HG02852 (cell line): ENCODE data around the gene CEP112.

Experiments used
- ATAC-seq: cut with Tn5 transposase; IDR thresholded peaks from one replicate; pipeline ENCODE4 v1.9.1; 2021; ENCODE audit warnings: mild to moderate bottlenecking, moderate library complexity; ENCODE audit not compliant: unreplicated experiment

Gene CEP112

DNA sequence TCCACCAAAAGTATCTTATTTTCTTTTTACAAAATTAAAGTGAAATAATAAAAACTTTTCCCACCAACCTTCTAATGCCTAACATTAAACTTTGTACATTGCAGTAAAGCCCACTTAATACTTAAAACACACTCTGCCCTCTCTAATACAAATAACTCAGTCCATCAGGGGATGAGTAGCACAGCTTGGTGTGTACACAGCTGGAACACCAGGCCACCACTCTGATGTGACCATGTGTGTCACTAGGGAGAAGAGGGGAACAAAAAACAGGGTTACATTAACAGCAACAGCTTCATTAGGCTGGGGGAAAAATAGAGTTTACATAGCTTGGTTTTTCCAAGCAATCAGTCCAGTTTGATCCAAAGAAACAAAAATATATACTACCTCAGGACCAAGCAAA lies 295.0 kb downstream of the CEP112 start:
- no peak for ATAC-seq

GRCh38 chr17:65895969-65896368 lies 296.0 kb downstream of the CEP112 start:
- ATAC-seq = no peak

DNA sequence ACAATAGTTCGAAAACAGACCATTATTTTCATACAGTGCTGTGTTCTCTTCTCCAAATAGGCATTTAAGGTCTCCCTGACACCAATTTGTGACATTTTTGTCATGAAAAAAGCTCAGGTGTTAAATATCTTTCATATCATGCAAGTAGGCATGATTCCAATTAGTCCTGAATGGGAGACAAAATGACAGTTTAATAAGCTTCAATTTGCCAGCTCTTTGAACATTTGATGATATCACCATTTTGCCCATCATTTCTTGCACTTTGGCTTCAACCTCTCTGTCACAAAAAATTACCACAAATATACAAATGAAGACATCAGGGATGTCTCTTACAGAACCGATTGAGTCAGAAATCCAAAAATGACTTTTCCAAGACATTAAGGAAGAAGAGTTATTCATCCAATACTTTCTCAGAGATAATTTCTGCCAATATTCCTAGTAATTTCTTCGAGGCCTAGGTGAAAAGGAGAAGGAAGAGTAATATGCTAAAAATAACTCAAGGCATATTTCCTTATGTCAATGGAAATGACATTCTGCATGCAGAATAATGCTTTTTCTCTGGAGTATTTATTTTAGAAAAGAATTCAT lies 298.1 kb downstream of the CEP112 start:
- no peak for ATAC-seq

GRCh38 chr17:65892912-65893377 lies 299.0 kb downstream of the CEP112 start:
- ATAC-seq = peak; percentile 67

- no peak for ATAC-seq
Measured at GRCh38 chr17:65891231-65891735, 300.6 kb downstream of the CEP112 start.

DNA sequence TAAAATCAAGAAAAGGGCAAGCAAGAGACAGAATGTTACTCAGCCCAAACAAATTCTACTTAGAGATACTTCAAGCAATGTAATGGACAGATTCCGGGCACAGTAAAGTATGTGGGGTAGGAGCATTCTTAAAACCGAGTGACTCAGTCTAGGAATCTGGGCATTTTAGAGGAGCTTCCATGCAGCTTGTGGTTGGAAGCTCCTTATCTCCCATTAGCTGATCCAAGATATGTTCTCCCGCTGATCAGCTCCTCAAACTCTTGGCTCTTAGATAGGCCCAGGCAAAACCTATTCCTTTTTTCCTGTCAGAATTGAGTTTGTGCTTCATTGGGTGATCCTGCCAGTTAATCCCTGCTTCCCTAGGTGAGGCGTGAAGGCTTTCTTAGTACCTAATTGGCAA lies 303.3 kb downstream of the CEP112 start:
- no peak for ATAC-seq

GRCh38 chr17:65886315-65887245 lies 305.4 kb downstream of the CEP112 start:
- ATAC-seq = no peak

DNA sequence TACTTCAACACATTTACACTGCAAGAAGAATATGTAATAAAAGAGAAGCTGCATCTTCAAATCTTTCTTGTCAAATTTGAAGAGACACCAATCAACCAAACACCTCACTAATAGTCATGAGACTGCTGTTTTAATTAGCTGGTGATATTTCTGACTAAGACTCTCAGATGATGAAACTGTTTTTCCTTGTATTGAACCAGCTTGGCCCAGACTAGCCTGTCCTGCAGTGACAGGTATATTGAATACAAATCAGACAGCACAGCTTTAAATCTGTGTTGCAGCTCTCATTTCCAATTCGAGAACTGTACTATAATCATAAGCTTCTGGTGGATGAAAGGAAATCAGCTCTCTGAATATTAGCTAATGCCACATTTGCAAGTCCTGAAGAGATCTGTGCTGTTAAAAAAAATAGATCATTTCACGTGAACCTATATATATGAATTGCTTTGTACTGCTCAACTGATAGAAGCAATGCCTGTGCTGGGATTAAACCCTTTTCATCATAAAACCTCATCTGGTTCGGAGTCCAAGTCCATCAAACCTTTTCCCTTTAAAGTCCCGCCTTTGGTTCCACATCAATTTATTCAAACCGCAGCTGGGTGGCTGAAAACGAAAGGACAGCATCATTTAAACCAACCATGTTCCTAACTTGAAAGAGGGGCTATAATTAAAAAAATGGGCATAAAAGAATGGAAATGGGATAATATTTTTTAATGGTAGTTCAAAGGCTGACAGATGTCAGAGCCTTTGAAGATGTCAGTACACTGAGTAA lies 306.2 kb downstream of the CEP112 start:
- no peak for ATAC-seq

DNA sequence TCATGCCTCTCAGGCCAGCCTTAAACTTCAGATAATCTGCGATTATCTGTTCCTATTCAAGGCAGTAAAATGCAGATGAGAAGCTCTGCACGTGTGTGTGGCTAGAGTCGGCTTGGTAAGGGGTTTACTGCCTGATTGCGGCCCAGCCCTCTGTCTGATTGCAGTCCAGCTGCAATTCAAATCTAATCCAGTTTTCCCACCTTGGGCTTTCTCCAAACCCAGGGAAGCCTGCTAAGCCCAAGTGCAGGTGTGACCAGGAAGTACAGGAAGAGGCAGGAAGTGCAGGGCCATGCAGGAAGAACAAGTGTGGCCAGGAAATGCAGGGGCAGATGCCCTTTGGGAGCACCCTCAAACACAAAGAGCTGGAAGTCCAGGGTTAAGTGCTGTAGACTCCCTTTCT lies 314.9 kb downstream of the CEP112 start:
- ATAC-seq = no peak

DNA sequence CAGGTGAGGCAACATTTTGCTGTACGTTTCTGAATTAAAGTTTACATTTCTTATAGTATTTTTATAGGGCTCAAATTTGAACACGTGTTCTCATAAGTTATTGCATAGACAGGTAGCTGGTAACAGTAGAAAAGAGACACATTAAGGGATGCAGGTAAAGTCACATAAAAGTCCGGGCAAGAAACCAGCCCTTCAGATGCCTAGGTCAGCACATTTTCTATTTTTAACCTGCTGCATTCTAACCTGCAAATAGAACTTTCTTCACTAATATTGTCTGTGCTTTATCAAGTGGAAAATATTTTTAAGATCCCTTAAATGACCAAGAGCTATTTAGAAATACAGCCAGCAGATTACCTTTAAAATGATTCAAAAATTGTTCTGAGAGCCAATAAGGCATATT lies 323.1 kb downstream of the CEP112 start:
- no peak for ATAC-seq

DNA sequence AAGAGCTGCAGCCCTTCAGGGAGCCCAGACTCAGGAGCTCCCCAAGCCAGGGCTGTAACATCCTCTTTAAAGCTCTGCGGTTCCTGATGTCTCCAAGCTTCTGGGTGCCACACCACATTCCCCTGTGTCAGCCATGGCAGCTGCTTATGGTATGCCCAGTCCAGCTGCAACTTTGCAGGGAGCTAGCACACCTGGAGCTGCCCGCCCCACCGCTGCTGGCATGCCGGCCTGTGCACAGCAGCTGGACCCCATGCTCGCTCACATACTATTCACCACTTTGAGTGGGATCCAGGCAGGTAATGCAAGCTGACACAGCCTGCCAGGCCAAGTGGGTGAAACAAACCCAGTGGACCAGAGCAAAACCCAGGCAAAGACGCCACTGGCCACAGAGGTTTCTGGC lies 324.9 kb downstream of the CEP112 start:
- ATAC-seq = no peak

- ATAC-seq = no peak
Measured at GRCh38 chr17:65865715-65866425, 326.1 kb downstream of the CEP112 start.

DNA sequence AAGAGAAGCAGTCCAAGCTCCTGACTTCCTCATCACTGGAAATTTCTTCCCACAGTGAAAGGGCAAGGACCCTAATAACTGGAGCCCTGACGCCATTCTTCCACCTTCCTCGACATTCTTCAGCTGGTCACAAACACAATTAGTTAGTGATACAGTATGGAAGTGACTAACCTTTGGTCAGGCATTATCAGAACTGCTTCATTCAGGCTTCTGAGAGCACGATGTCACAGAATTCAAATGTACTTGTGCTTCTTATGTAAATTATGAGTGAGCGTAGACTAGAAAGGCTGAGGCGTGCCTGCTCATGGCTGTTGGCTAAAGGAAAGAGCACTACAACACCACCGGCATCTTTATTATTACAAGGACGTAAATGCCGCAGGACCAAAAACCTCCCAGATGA lies 327.5 kb downstream of the CEP112 start:
- no peak for ATAC-seq

- ATAC-seq = no peak
Measured at GRCh38 chr17:65857718-65858117, 334.2 kb downstream of the CEP112 start.

GRCh38 chr17:65856865-65857264 lies 335.1 kb downstream of the CEP112 start:
- ATAC-seq = no peak

DNA sequence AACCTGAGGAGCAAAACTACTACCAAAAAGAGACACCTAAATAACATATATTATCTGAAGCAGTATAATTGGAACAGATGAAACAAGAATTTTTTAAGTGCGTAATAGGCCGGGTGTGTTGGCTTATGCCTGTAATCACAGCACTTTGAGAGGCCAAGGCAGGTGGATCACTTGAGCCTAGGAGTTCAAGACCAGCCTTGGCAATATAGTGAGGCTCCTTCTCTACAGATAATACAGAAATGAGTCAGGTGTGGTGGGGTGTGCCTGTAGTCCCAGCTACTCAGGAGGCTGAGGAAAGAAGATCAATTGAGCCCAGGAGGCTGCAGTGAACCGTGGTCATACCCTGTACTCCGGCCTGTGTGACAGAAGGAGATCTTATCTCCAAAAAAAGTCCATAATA lies 336.3 kb downstream of the CEP112 start:
- ATAC-seq = no peak

GRCh38 chr17:65855245-65855644 lies 336.7 kb downstream of the CEP112 start:
- no peak for ATAC-seq

GRCh38 chr17:65853816-65854215 lies 338.1 kb downstream of the CEP112 start:
- ATAC-seq = no peak

DNA sequence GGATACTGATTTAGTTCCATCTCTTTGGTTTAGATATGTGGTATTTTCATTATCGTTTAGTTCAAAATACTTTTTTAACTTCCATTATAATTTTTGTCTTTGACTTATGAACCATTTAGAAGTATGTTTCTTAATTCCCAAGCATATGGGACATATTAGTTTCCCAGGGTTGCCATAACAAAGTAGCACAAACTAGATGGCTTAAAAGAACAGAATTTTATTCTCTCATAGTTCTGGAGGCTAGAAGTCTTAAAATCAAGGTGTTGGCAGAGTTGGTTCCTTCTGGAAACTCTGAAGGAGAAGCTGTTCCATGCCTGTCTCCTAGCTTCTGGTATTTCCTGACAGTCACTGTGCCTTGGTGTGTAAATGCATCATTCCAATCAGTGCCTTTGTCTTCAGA lies 339.0 kb downstream of the CEP112 start:
- ATAC-seq = no peak

- no peak for ATAC-seq
Measured at GRCh38 chr17:65851965-65852736, 339.8 kb downstream of the CEP112 start.
